22Rv1 (cell line): ENCODE measurements around the gene TXNDC11.

Experiments used
- CTCF ChIP-seq: fragments of 450-650 bp; IDR thresholded peaks from 2 replicates; pipeline ENCODE4 v1.5.1; 2017; ENCODE audit warnings: mild to moderate bottlenecking
- ZFX ChIP-seq: fragments of 450-650 bp; IDR thresholded peaks from 2 replicates; pipeline ENCODE4 v1.6.1; 2017; ENCODE audit warnings: antibody characterized with exemption, borderline replicate concordance

DNA sequence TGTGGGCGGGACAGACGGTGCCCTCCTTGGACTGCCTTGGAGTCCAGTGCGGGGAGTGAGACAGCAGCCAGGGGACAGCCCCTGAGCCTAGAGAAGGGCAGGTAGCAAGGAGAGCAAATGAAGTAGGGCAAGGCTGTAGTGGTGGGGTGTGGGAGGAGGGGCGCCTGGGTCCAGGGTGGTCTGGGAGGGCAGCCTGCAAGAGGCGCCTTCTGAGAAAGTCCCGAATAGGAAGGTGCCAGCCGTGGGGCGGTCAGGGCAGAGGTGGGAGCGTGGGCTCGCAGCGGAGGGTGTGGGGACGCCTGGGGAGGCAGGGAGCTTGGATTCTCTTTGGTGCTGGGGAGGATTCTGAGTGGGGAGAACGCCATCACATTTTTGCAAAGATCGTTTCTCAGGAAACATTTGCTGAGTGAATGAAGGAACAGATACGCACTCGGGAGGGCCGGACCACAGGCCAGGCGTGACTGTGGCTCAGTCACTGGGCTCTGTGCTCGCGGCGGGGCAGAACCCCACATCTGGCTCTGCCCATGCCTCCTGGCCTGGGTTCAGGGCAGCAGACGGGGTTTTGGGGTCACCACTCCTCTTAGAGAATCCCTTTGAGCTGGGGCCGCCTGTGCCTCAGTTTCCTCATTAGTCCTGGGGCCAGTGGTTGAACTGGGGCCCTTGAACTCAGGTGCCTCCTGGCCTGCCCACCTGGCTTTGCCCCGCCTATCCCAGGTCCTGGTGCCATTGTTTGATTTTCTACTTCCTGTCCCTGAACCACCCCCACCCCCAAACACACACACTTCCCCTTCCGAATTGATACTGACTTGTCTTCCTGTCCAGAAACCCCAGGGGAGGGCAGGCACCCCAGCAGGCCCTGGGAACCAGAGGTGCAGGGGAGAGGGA is 70.2 kb downstream of the TXNDC11 start:
- TF ChIP-seq CTCF (no peak), ZFX (no peak)
